Ovary (tissue), 9 donors: ENCODE data around the gene PTPRN2. TPM values are rescaled to one million over a fixed set of nuclear protein-coding genes. Genes with fewer than 3 reads are reported as not detected.

Source experiments
- DNase-seq, 5 donors: peaks; one replicate each; pipeline ENCODE4 v3.0.0-alpha.2; 2019 to 2020
- H3K27ac ChIP-seq, 2 donors: fragments of 200-600 bp; one replicate each; pipeline versions ENCODE4 v1.5.1 to v1.8.0; 2019 to 2022
- H3K27me3 ChIP-seq: fragments of 200-600 bp; one replicate; pipeline ENCODE4 v1.8.0; 2022
- H3K36me3 ChIP-seq: fragments of 200-600 bp; sonication (generic); one replicate; pipeline ENCODE4 v1.5.1; 2019
- H3K4me1 ChIP-seq: one replicate; pipeline ENCODE4 v1.8.1; 2013; ENCODE audit warnings: mild to moderate bottlenecking, moderate library complexity; ENCODE audit not compliant: insufficient read depth
- H3K4me3 ChIP-seq: fragments of 200-600 bp; sonication (generic); one replicate; pipeline ENCODE4 v1.5.1; 2017
- H3K9me3 ChIP-seq, 2 donors: fragments of 200-600 bp in 1 of 2; sonication (generic) in 1 of 2; one replicate each; pipeline versions ENCODE4 v1.5.1 to v1.8.1; 2013 to 2019; ENCODE audit warnings: mild to moderate bottlenecking in 1 of 2, moderate library complexity in 1 of 2
- EP300 ChIP-seq: sonication (generic); formaldehyde crosslinking; IDR thresholded peaks from one replicate; pipeline ENCODE4 v1.6.1; 2017; ENCODE audit warnings: antibody characterized with exemption
- POLR2A ChIP-seq: fragments of 450-650 bp; IDR thresholded peaks from one replicate; pipeline ENCODE4 v1.6.1; 2017; ENCODE audit warnings: antibody characterized with exemption, mild to moderate bottlenecking, moderate library complexity
- WGBS, 3 donors: extraction: QIAGEN DNeasy Blood & Tissue Kit in 1 of 3; methylation state at CpG; one replicate each; pipeline versions ENCODE4 v1.1.5 to v1.1.7; 2013 to 2017; 5-methylcytosine and 5-hydroxymethylcytosine counted together
- intact Hi-C, 4 donors: fragments of 100-400 bp; cut with DNase I; formaldehyde crosslinking; loops; one replicate each; pipeline versions ENCODE4 v1.11.0 to v1.15.1; 2022 to 2023
- polyA plus RNA-seq, 2 donors: library from polyadenylated mRNA; stranded (reverse); fragments of 200-250 nt in 1 of 2; fragments of 350-450 nt in 1 of 2; fragmentation: Illumina TruSeq in 1 of 2; extraction: RNeasy Lipid Tissue Mini Kit (QIAGEN cat#74804) in 1 of 2; gene quantifications; one replicate each; pipeline ENCODE4 v1.2.3, GENCODE V29; 2013 to 2014
- total RNA-seq, 7 donors: library from RNA; depleted of rRNA in 2 of 7; stranded (reverse); fragments of >200 nt in 2 of 7; fragmentation: NEBNext Ultra II Directional in 3 of 7; extraction: Animal tissue kit (Norgen Biotek cat#: 25700) in 3 of 7; gene quantifications; one replicate each; pipeline versions ENCODE4 v1.1.0 to v1.2.4, GENCODE V29; 2016 to 2023
- TF ChIP-seq, protein P1 (sequence below), 3 donors: fragments of 450-650 bp in 2 of 3; fragments of 200-600 bp in 1 of 3; IDR thresholded peaks; one replicate each; pipeline versions ENCODE4 v1.5.1 to v1.8.0; 2016 to 2022; ENCODE audit warnings: antibody characterized with exemption in 3 of 3, mild to moderate bottlenecking in 1 of 3
- donor health status: DM: no; HTN: no; CAD: no; lungs with moderate emphysema.
- donor health status: DM: no; HTN: no; CAD: no.
- donor health status: Bipolar disorder and iron deficiency.
- donor health status: DM: yes; HTN: yes; CAD: no.
- donor health status: DM: no; HTN: no; CAD: no.
- donor health status: DM: yes; HTN: yes; CAD: no.

Gene PTPRN2
- total and polyA plus RNA-seq, 9 donors: 3.5 to 11.1 (median 5.9) TPM

DNA sequence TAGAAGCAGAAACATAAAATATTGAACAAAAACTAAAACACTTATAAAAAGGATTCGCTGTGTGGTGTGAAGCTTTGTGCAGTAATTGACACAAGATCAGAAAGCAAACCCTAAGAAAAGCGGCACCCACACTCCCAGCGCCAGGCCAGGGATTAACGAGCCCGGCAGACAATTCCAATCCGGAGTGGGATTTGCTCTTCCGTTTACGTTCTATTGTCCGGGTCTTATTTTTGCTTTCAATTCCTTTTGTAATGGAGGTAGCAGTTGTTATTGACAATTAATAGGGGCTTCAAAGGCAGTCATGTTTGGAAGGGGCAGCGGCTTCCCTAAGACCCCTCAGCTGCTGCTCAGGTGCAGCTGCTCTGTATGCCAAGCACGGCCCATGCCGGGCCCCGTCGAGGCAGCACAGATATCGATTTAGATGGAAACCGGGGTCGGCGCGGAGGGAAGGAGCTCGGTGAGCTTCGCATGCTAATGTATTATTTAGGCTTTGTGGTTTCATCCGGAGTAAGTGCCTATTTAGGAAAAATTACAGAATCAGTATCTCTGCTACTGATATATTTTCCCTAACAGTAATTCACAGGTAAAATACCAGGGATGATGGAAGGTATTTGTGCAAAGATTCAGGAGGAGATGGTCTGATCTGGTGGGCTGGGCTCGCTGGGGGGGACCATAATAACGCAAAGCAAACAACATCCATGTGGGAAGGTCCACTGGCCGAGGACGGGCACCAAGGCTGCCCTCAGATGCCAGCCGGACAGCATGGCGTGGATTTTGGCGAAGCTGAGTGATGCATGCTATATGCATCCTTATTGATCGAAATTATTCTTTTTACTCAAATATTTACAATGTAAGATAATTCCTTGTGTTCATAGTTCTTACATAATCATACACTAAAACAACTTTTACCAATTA, 561.7 kb downstream of the PTPRN2 start:
- Histone ChIP-seq H3K27ac (no peak overlapping the region), H3K9me3 (no peaks in the 10 kb centered on the region), H3K4me1 (no peaks in the 10 kb centered on the region), H3K27me3 (no peaks in the 10 kb centered on the region), H3K36me3 (no peaks in the 10 kb centered on the region), H3K4me3 (no peak overlapping the region)
- intact Hi-C loops: no loop called here
- no peak for DNase-seq
- no peak for TF ChIP-seq EP300
- no peak for TF ChIP-seq POLR2A
- WGBS, 3 donors: 90 to 92% (median 91%) methylated on average over 30 of the region's 30 CpGs

DNA sequence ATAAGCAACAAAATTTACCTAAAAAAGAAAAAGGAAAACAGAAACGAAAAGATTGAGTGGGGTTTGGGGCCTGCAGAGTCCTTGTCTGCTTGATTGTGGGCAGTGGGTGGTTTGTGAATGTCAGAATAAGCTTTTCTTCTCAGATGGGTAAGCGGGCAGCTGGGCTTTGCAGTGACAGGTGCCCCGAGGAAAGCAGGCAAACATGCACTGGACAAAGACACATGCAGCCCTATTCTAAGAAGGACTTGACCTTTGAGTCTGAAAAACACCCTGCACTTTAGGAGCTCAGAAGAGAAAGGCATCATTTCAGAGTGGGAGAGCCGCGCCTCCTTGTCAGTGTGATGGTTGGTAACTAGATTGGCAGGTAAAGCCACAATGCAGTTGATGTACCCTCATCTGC, 562.7 kb downstream of the PTPRN2 start:
- intact Hi-C loops: no loop called here
- Histone ChIP-seq H3K9me3 (no peaks in the 10 kb centered on the region), H3K27ac (no peak overlapping the region), H3K4me1 (no peaks in the 10 kb centered on the region), H3K4me3 (no peak overlapping the region), H3K27me3 (no peaks in the 10 kb centered on the region), H3K36me3 (no peaks in the 10 kb centered on the region)
- TF ChIP-seq EP300: no peak
- TF ChIP-seq, protein P1, sequence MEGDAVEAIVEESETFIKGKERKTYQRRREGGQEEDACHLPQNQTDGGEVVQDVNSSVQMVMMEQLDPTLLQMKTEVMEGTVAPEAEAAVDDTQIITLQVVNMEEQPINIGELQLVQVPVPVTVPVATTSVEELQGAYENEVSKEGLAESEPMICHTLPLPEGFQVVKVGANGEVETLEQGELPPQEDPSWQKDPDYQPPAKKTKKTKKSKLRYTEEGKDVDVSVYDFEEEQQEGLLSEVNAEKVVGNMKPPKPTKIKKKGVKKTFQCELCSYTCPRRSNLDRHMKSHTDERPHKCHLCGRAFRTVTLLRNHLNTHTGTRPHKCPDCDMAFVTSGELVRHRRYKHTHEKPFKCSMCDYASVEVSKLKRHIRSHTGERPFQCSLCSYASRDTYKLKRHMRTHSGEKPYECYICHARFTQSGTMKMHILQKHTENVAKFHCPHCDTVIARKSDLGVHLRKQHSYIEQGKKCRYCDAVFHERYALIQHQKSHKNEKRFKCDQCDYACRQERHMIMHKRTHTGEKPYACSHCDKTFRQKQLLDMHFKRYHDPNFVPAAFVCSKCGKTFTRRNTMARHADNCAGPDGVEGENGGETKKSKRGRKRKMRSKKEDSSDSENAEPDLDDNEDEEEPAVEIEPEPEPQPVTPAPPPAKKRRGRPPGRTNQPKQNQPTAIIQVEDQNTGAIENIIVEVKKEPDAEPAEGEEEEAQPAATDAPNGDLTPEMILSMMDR (IDR thresholded peaks at IDR 0.05): no peak
- no peak for TF ChIP-seq POLR2A
- 81 to 84% (median 83%) methylated on average over 5 of the region's 5 CpGs for WGBS, 3 donors
- no peak for DNase-seq

DNA sequence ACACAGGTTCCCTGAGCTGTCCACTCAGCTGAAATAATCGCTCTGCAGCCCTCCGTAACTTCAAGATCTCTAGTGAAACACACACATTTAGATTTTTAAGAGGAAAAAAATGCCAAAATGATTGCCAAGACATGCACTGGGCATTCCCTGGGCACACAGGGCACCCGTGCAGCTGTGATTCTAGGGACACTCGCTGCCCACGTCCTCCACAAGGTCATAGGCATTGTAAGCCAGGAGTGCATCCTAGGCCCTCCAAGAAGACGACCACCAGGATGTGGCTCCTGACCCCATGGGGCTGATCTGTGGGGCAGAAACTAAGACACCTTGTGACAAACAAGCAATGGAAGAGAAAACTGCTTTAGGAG, 563.3 kb downstream of the PTPRN2 start:
- Histone ChIP-seq H3K9me3 (no peaks in the 10 kb centered on the region), H3K27ac (no peak overlapping the region), H3K4me1 (no peaks in the 10 kb centered on the region), H3K4me3 (no peak overlapping the region), H3K27me3 (no peaks in the 10 kb centered on the region), H3K36me3 (no peaks in the 10 kb centered on the region)
- intact Hi-C loops: no loop called here
- DNase-seq: no peak
- TF ChIP-seq POLR2A: no peak
- TF ChIP-seq EP300: no peak
- TF ChIP-seq, protein P1 (IDR thresholded peaks at IDR 0.05): no peak
- WGBS, 3 donors: 66 to 81% (median 78%) methylated on average over 6 of the region's 6 CpGs

DNA sequence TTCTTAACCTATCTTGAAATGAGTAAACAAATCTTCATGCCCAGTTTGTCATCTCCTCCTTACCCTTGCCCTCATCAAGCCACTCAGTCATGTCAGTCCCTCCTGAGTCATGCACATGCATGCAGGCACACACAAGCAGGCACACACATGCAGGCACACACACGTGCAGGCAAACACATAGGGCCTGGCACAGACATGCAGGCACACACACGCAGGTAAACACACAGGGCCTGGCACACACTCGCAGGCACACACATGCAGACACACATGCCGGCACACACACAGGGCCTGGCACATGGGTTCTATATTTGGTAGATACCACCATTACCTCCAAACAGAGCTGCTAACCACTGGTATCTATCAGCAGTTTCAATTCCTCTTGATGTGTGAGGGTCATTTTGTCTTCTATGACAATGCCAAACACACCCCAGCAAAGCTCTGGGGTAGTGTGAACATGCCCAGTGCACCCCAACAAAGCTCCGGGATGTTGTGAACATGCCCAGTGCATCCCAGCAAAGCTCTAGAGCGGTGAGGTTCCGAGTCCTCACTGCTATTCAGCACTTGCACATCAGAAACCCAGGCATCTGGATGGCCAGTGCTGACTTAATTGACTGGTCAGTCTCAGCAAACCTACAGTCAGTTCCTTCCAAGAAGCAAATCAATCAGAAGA, 563.8 kb downstream of the PTPRN2 start:
- TF ChIP-seq, protein P1 (IDR thresholded peaks at IDR 0.05): no peak
- TF ChIP-seq EP300 (no peak), POLR2A (no peak)
- WGBS, 3 donors: 90 to 92% (median 91%) methylated on average over 7 of the region's 7 CpGs
- no peak overlapping the region for H3K4me3 ChIP-seq
- DNase-seq: no peak
- intact Hi-C loops: no loop called here
- H3K27me3 ChIP-seq: no peaks in the 10 kb centered on the region
- H3K27ac ChIP-seq: no peak overlapping the region
- no peaks in the 10 kb centered on the region for H3K4me1 ChIP-seq
- H3K36me3 ChIP-seq: no peaks in the 10 kb centered on the region
- H3K9me3 ChIP-seq: no peaks in the 10 kb centered on the region

DNA sequence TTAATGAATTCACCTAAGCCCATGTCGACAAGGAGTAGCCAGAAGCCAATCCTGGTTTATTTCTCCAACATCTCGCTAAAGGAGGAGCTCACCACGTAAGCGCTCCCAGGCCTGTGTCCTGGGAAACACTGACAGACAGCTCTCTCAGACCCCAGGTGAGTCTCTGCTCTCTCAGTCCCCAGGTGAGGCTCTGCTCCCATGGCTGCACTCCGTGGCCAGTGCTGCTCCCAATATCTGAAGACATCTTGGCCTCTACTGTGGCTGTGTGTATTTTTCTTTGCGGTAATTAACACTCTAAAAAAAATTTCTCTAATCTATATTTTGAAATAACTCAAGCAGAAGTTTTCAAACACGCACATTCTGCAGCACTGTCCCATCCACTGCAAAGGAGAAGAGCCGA, 564.5 kb downstream of the PTPRN2 start:
- 40 to 58% (median 45%) methylated on average over 8 of the region's 8 CpGs for WGBS, 3 donors
- no peak for DNase-seq
- TF ChIP-seq POLR2A: no peak
- no peak for TF ChIP-seq EP300
- TF ChIP-seq, protein P1 (IDR thresholded peaks at IDR 0.05): no peak

More for the DNA sequence above, 564.5 kb downstream of the PTPRN2 start:
- H3K4me1 ChIP-seq: no peaks in the 10 kb centered on the region
- H3K4me3 ChIP-seq: no peak overlapping the region
- H3K27ac ChIP-seq: no peak overlapping the region
- H3K36me3 ChIP-seq: no peaks in the 10 kb centered on the region
- intact Hi-C loops: no loop called here
- H3K9me3 ChIP-seq: no peaks in the 10 kb centered on the region
- no peaks in the 10 kb centered on the region for H3K27me3 ChIP-seq
